Superior temporal gyrus (tissue), 1 donor: ENCODE results near the gene C13orf46.

ENCODE experiments used
- DNase-seq: peaks from one replicate; pipeline ENCODE4 v3.0.0-alpha.2; 2016; ENCODE audit errors: extremely low spot score

The C13orf46 gene

DNA sequence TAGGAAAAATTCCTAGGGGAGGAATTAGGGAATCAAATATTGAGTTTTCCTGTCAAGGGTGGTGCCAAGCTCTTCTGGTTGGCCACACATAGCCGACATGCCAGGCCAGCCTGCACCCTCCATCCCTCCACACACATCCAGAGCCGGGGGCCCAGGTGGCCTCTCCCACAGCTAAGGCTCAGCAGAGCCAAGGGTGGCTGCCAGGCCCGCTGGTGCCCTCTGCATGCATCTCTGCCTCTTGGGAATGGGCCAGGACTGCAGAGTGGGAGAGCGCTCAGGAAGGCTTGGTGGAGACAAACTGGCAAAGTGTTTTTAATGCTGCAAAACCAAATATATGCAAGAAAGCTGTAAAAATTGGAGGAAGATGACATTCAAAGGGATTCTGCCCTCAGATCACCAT lies 67.3 kb downstream of the C13orf46 start:
- no peak for DNase-seq

GRCh38 chr13:113905942-113906341 lies 67.9 kb downstream of the C13orf46 start:
- DNase-seq = no peak

DNA sequence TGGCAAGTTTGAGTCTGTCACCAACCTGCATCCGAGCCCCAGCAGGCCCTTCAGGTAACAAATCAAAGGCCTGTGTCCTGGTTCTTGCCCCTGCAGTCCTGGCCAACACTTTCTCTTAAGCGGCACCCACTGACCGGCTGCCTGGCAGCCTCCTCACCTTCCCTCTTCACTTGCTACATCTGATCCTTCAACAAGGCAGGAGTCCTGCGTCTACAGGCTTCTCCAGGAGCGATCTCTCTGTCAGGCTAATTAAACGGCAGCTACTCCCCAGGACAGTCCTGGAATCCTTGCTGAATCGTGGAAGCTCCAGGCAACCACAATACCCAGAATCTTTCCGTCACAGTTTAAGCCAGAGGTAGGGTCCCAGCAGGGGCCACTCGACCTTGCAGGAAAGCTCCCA lies 68.9 kb downstream of the C13orf46 start:
- no peak for DNase-seq

- peak; percentile 76 for DNase-seq
Measured at GRCh38 chr13:113904411-113904810, 69.5 kb downstream of the C13orf46 start.

GRCh38 chr13:113903912-113904311 lies 70.0 kb downstream of the C13orf46 start:
- DNase-seq = no peak
